ENCODE measurements around the gene ACVR1C. TPM values are rescaled to one million over a fixed set of nuclear protein-coding genes. Genes with fewer than 3 reads are reported as not detected.

ACVR1C gene
- total and polyA plus RNA-seq, 3 experiments from 2014 or later, result 0.60 to 0.66 (median 0.61) TPM

- Mint-ChIP-seq H3K9me3 (no peaks in the 10 kb centered on the region), H3K36me3 (no peaks in the 10 kb centered on the region), H3K4me3 (no peak overlapping the region), H3K27me3 (peaks cover 16% of the 10 kb centered on the region in 2 donors), H3K4me1 (peaks cover 0 to 4% (median 0%) of the 10 kb centered on the region in 3 donors), H3K27ac (no peak overlapping the region)
- no peaks in the 10 kb centered on the region for H3K9me3 ChIP-seq (ENCODE audit: low read length)
- H3K27ac ChIP-seq (ENCODE audit: low read depth, low read length), result no peak overlapping the region
- no peak overlapping the region for H3K4me3 ChIP-seq (ENCODE audit: low read length)
- H3K4me1 ChIP-seq (ENCODE audit: insufficient read depth, low read length), result no peaks in the 10 kb centered on the region
- no peaks in the 10 kb centered on the region for H3K36me3 ChIP-seq (ENCODE audit: insufficient read depth, low read length)
- no peaks in the 10 kb centered on the region for H3K27me3 ChIP-seq (ENCODE audit: insufficient read depth, low read length, poor library complexity, severe bottlenecking)
- ChIA-PET POLR2A (no interaction called here), CTCF (no interaction called here)
- DNase-seq, result no peak
These were observed 26.9 kb downstream of the ACVR1C start for GRCh38 chr2:157601807-157602206.

DNA sequence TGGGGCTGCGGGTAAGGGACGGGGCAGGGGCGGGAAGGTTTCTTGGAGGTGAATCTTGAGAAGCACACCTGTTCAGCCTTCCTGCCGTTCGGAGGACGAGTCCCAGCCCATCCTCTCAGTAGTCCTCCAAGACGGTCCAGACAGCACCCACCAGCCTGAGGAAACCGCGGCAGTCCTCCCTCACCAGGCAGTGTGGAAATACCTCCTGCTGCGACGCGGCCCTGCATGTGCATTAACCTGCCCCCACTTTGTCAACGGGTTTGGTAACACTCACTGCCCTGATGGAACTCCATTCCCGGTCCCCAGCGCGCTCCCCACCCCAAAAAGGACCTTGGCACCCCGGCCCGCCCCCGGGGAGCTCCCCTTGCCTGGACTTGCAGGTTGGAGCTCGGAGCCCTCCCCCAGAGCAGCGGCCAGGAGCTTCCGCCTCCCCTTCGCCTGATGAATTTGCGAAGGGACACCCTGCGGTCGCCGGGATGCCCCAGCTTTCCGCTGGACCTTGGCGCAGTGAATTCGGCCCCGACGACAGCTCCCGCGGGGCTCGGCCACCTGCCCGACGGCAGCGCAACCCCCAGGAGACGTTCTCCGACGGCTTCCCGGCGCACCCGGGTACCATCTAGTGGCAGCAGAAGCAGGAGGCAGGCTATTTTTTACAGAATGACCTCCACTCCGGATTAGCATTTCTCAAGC lies 31.5 kb downstream of the ACVR1C start:
- H3K27me3 ChIP-seq (ENCODE audit: insufficient read depth, low read length, poor library complexity, severe bottlenecking), result no peaks in the 10 kb centered on the region
- Mint-ChIP-seq H3K27me3 (peaks cover 25% of the 10 kb centered on the region in 2 donors), H3K4me1 (peaks cover 6 to 11% (median 9%) of the 10 kb centered on the region in 3 donors), H3K9me3 (no peaks in the 10 kb centered on the region), H3K36me3 (no peaks in the 10 kb centered on the region), H3K4me3 (peak overlapping the region in 6 of 7 donors; percentile 3 to 82 (median 45)), H3K27ac (peak overlapping the region in 1 of 8 donors; percentile 69)
- ChIA-PET POLR2A (no interaction called here), CTCF (interaction anchor here (0.8 to 3.0 kb wide), 13 partner anchors 9 to 412 kb away, joined by 3 to 19 read pairs (median 3); no protein-coding TSS in a partner anchor)
- no peaks in the 10 kb centered on the region for H3K4me1 ChIP-seq (ENCODE audit: insufficient read depth, low read length)
- H3K4me3 ChIP-seq (ENCODE audit: low read length), result no peak overlapping the region
- no peak overlapping the region for H3K27ac ChIP-seq (ENCODE audit: low read depth, low read length)
- H3K36me3 ChIP-seq (ENCODE audit: insufficient read depth, low read length), result no peaks in the 10 kb centered on the region
- peak in 4 of 5 donors; percentile 26 to 62 (median 45) for DNase-seq
- no peaks in the 10 kb centered on the region for H3K9me3 ChIP-seq (ENCODE audit: low read length)

DNA sequence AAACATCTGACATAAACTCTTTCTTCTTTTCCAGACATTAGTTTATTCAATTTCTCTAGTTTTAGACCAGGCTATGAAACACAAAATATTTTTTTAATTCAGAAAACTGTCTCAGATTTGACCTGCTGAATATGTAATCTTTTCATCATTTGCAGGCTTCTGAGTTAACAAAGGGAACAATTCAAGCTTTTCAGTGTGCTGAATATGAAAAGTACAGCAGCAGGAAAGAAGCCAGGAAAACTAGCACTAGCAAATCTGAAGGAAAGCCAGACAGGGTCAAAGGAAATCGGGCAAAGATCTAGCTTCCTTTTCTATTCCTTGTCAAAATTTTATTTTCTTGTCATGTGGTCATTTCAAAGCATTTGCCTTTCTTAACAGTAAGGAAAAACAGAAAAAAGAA lies 35.3 kb downstream of the ACVR1C start:
- H3K27me3 ChIP-seq (ENCODE audit: insufficient read depth, low read length, poor library complexity, severe bottlenecking), result no peaks in the 10 kb centered on the region
- peaks cover 14 to 26% of the 10 kb centered on the region in 2 donors for H3K27me3 Mint-ChIP-seq
- no peaks in the 10 kb centered on the region for H3K4me1 ChIP-seq (ENCODE audit: insufficient read depth, low read length)
- H3K36me3 ChIP-seq (ENCODE audit: insufficient read depth, low read length), result no peaks in the 10 kb centered on the region
- peaks cover 6 to 11% (median 9%) of the 10 kb centered on the region in 3 donors for H3K4me1 Mint-ChIP-seq
- no peak overlapping the region for H3K4me3 ChIP-seq (ENCODE audit: low read length)
- H3K4me3 Mint-ChIP-seq, result no peak overlapping the region
- ChIA-PET CTCF (interaction anchor here (1.1 to 2.3 kb wide), 3 partner anchors 36 to 266 kb away, joined by 4 to 10 read pairs (median 4); partner anchors contain the start of gene ACVR1C), POLR2A (no interaction called here)
- no peak overlapping the region for H3K27ac ChIP-seq (ENCODE audit: low read depth, low read length)
- DNase-seq, result no peak
- no peaks in the 10 kb centered on the region for H3K36me3 Mint-ChIP-seq
- no peaks in the 10 kb centered on the region for H3K9me3 ChIP-seq (ENCODE audit: low read length)
- H3K9me3 Mint-ChIP-seq, result peaks cover 0 to 3% (median 0%) of the 10 kb centered on the region in 5 donors
- no peak overlapping the region for H3K27ac Mint-ChIP-seq

DNA sequence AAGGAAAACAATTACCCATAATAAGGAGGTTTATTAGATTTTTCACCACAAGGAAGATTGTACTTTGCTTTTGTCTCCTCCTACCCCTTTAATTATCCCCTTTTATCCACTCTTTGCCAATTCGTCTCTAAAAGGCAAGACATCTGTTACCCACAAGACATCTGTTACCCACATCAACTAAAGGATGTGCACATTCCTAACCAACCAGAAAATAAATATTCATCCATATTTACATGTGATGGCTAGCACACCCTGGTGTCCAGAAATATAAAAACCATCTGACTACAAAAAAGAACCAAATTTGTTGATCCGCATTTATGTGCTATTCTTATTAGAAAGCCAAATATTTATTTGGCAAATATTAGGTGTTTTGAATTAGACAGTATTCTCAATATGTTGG lies 35.7 kb downstream of the ACVR1C start:
- no peak overlapping the region for H3K27ac ChIP-seq (ENCODE audit: low read depth, low read length)
- POLR2A ChIA-PET, result no interaction called here
- H3K27ac Mint-ChIP-seq, result no peak overlapping the region
- no peak for DNase-seq
- no peaks in the 10 kb centered on the region for H3K36me3 ChIP-seq (ENCODE audit: insufficient read depth, low read length)
- H3K4me3 Mint-ChIP-seq, result no peak overlapping the region
- peaks cover 0 to 1% (median 0%) of the 10 kb centered on the region in 3 donors for H3K36me3 Mint-ChIP-seq
- peaks cover 6 to 11% (median 9%) of the 10 kb centered on the region in 3 donors for H3K4me1 Mint-ChIP-seq
- H3K4me3 ChIP-seq (ENCODE audit: low read length), result no peak overlapping the region
- H3K27me3 ChIP-seq (ENCODE audit: insufficient read depth, low read length, poor library complexity, severe bottlenecking), result no peaks in the 10 kb centered on the region
- CTCF ChIA-PET, result interaction anchor here (2.3 kb wide), 1 partner anchor 266 kb away, joined by 10 read pairs; no protein-coding TSS in a partner anchor
- peaks cover 14 to 25% of the 10 kb centered on the region in 2 donors for H3K27me3 Mint-ChIP-seq
- H3K9me3 Mint-ChIP-seq, result peaks cover 0 to 3% (median 0%) of the 10 kb centered on the region in 5 donors
- H3K4me1 ChIP-seq (ENCODE audit: insufficient read depth, low read length), result no peaks in the 10 kb centered on the region
- no peaks in the 10 kb centered on the region for H3K9me3 ChIP-seq (ENCODE audit: low read length)

DNA sequence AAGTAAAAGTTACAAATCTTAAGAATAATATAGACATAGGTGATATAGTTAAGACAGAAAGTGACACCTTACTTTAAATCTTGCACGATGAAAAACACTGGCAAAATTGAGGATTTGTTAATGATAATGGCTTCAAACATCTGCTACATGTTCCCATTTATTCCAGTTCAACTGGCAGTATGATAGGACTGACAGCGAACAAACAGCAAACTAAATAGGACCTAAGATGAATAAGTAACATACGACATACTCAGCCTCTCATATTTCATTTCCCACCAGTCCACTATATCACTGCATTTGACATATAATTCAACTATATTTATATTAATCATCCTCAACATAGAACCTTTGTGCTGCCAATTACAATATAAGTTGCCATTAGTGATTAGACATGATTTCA lies 36.3 kb downstream of the ACVR1C start:
- DNase-seq, result no peak
- Mint-ChIP-seq H3K9me3 (peaks cover 0 to 3% (median 0%) of the 10 kb centered on the region in 5 donors), H3K27me3 (peaks cover 12 to 19% of the 10 kb centered on the region in 2 donors), H3K4me3 (no peak overlapping the region), H3K36me3 (peaks cover 0 to 1% (median 0%) of the 10 kb centered on the region in 3 donors), H3K4me1 (peaks cover 6 to 9% (median 9%) of the 10 kb centered on the region in 3 donors), H3K27ac (no peak overlapping the region)
- Histone ChIP-seq H3K27ac (ENCODE audit: low read depth, low read length) (no peak overlapping the region), H3K4me3 (ENCODE audit: low read length) (no peak overlapping the region), H3K36me3 (ENCODE audit: insufficient read depth, low read length) (no peaks in the 10 kb centered on the region), H3K9me3 (ENCODE audit: low read length) (no peaks in the 10 kb centered on the region), H3K27me3 (ENCODE audit: insufficient read depth, low read length, poor library complexity, severe bottlenecking) (no peaks in the 10 kb centered on the region), H3K4me1 (ENCODE audit: insufficient read depth, low read length) (no peaks in the 10 kb centered on the region)
- ChIA-PET POLR2A (no interaction called here), CTCF (interaction anchor here (1.0 kb wide), 1 partner anchor 100 kb away, joined by 3 read pairs; no protein-coding TSS in a partner anchor)

DNA sequence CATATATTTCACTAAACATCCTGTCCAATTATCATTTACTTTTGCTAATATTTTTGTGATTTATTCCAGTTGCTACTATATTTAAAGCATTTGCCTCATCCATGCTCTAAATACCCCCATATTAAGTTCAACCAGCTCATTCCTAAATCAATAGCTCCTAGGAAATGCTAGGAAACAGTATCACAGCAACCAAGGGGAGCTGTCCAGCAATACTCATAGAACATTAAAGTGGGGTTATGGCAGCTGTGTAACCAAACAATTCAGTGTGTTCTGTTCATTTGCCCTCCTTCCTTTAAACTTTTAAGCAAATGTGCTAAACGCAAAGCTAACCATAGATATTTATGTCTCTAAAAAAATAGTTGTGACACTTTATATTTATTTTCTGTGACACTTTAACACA lies 41.1 kb downstream of the ACVR1C start:
- ChIA-PET CTCF (interaction anchor here (0.8 to 1.4 kb wide), 6 partner anchors 9 to 285 kb away, joined by 3 to 5 read pairs (median 4); no protein-coding TSS in a partner anchor), POLR2A (no interaction called here)
- Mint-ChIP-seq H3K4me1 (no peaks in the 10 kb centered on the region), H3K27me3 (peaks cover 4 to 8% of the 10 kb centered on the region in 2 donors), H3K4me3 (no peak overlapping the region), H3K27ac (no peak overlapping the region), H3K36me3 (peaks cover 1 to 17% (median 1%) of the 10 kb centered on the region in 3 donors), H3K9me3 (peaks cover 0 to 3% (median 0%) of the 10 kb centered on the region in 5 donors)
- Histone ChIP-seq H3K4me3 (ENCODE audit: low read length) (no peak overlapping the region), H3K27me3 (ENCODE audit: insufficient read depth, low read length, poor library complexity, severe bottlenecking) (no peaks in the 10 kb centered on the region), H3K9me3 (ENCODE audit: low read length) (no peaks in the 10 kb centered on the region), H3K4me1 (ENCODE audit: insufficient read depth, low read length) (no peaks in the 10 kb centered on the region), H3K27ac (ENCODE audit: low read depth, low read length) (no peak overlapping the region), H3K36me3 (ENCODE audit: insufficient read depth, low read length) (no peaks in the 10 kb centered on the region)
- no peak for DNase-seq

GRCh38 chr2:157574165-157574564 lies 54.5 kb downstream of the ACVR1C start:
- Histone ChIP-seq H3K4me1 (ENCODE audit: insufficient read depth, low read length) (no peaks in the 10 kb centered on the region), H3K27ac (ENCODE audit: low read depth, low read length) (no peak overlapping the region), H3K9me3 (ENCODE audit: low read length) (no peaks in the 10 kb centered on the region), H3K36me3 (ENCODE audit: insufficient read depth, low read length) (no peaks in the 10 kb centered on the region), H3K4me3 (ENCODE audit: low read length) (no peak overlapping the region), H3K27me3 (ENCODE audit: insufficient read depth, low read length, poor library complexity, severe bottlenecking) (no peaks in the 10 kb centered on the region)
- POLR2A ChIA-PET, result no interaction called here
- peak overlapping the region in 2 of 8 donors; percentile 26 to 32 for H3K27ac Mint-ChIP-seq
- peaks cover 0 to 3% (median 0%) of the 10 kb centered on the region in 3 donors for H3K36me3 Mint-ChIP-seq
- CTCF ChIA-PET, result no interaction called here
- no peak for DNase-seq
- H3K9me3 Mint-ChIP-seq, result no peaks in the 10 kb centered on the region
- H3K4me3 Mint-ChIP-seq, result no peak overlapping the region
- H3K27me3 Mint-ChIP-seq, result peaks cover 0 to 2% of the 10 kb centered on the region in 2 donors
- H3K4me1 Mint-ChIP-seq, result no peaks in the 10 kb centered on the region

DNA sequence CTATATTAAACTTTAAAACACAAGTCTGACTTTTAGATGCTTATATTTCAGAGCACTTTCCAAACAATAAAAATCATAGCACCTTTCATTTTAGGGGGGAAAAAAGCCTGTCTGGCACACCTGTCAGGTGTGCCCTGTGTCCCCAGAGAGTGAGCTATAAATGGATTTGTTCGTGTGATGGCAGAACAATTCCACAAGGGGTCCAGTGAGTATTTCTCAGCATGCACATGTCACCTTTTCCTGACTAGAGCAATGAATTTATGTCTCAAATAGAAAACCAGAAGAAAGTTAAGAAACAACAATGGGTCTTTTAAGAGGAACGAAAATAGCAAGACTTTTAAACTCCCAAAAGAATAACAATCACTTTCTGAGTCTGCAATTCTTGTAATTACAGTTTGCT lies 55.9 kb downstream of the ACVR1C start:
- no peaks in the 10 kb centered on the region for H3K36me3 ChIP-seq (ENCODE audit: insufficient read depth, low read length)
- POLR2A ChIA-PET, result no interaction called here
- H3K4me3 ChIP-seq (ENCODE audit: low read length), result no peak overlapping the region
- DNase-seq, result no peak
- no peak overlapping the region for H3K4me3 Mint-ChIP-seq
- no peaks in the 10 kb centered on the region for H3K36me3 Mint-ChIP-seq
- H3K27ac ChIP-seq (ENCODE audit: low read depth, low read length), result no peak overlapping the region
- H3K27me3 Mint-ChIP-seq, result peaks cover 0 to 2% of the 10 kb centered on the region in 2 donors
- H3K4me1 Mint-ChIP-seq, result no peaks in the 10 kb centered on the region
- H3K9me3 Mint-ChIP-seq, result no peaks in the 10 kb centered on the region
- no peaks in the 10 kb centered on the region for H3K27me3 ChIP-seq (ENCODE audit: insufficient read depth, low read length, poor library complexity, severe bottlenecking)
- CTCF ChIA-PET, result interaction anchor here (0.9 kb wide), 1 partner anchor 247 kb away, joined by 5 read pairs; the partner anchor contains the start of gene ERMN
- no peak overlapping the region for H3K27ac Mint-ChIP-seq
- no peaks in the 10 kb centered on the region for H3K9me3 ChIP-seq (ENCODE audit: low read length)
- no peaks in the 10 kb centered on the region for H3K4me1 ChIP-seq (ENCODE audit: insufficient read depth, low read length)
